K562 (cell line): ENCODE measurements around the gene OPCML. TPM values are rescaled to one million over a fixed set of nuclear protein-coding genes. Genes with fewer than 3 reads are reported as not detected.

Experiments
- ATAC-seq: fragments of 200-7000 bp; cut with Tn5 transposase; 3 replicates; pipeline ENCODE4 v1.9.1; 2020; ENCODE audit warnings: moderate library complexity
- BruUV-seq: library from RNA; stranded (reverse); fragments of 400-500 nt; replicated peaks from 2 replicates; lab custom pipeline; 2021; lab: Mats Ljungman, UMichigan
- CTCF ChIA-PET: fragments of 300-600 bp; formaldehyde crosslinking; extraction: SDS; loops from one replicate; lab custom pipeline; 2021; ENCODE audit warnings: low intra/inter-chr PET ratio; lab: Yijun Ruan, JAX
- POLR2A ChIA-PET: fragments of 300-600, 350-650 bp; sonication (Branson Sonifier 250); formaldehyde crosslinking; extraction: SDS; loops from one replicate; lab custom pipeline; 2021; ENCODE audit warnings: antibody characterized with exemption, inconsistent platforms; lab: Yijun Ruan, JAX
- DNase-seq, 4 experiments: peaks; one replicate each; pipeline versions ENCODE4 v3.0.0 to v3.0.0-alpha.2; 2011 to 2018; ENCODE audit warnings: low spot score in 3 of 4, mixed read lengths in 3 of 4; ENCODE audit errors: extremely low read depth in 1 of 4
- FAIRE-seq: peaks from 2 replicates; lab custom pipeline; 2011; peaks lifted over from hg19 to GRCh38; lab: Jason Lieb, UNC
- H2AFZ ChIP-seq: 2 replicates; pipeline ENCODE4 v1.6.0; 2011; ENCODE audit warnings: low read depth, low read length, control low read depth, inconsistent platforms
- H3K27ac ChIP-seq: fragments of 200-600 bp; 3 replicates; pipeline ENCODE4 v1.8.0; 2011; ENCODE audit warnings: low read depth, mild to moderate bottlenecking, control low read depth, inconsistent platforms, low read length, moderate library complexity, mixed read lengths; ENCODE audit errors: extremely low read depth
- H3K27me3 ChIP-seq, 2 experiments: fragments of 300-600 bp in 1 of 2; 2 replicates in 1 of 2; 3 replicates in 1 of 2; pipeline versions ENCODE4 v1.6.0 to v1.8.0; 2011; ENCODE audit warnings: inconsistent platforms in 2 of 2, low read length in 2 of 2, mild to moderate bottlenecking in 1 of 2, mixed read lengths in 1 of 2, moderate library complexity in 1 of 2; ENCODE audit not compliant: control insufficient read depth in 2 of 2, insufficient read depth in 2 of 2
- H3K36me3 ChIP-seq: fragments of 300-600 bp; 3 replicates; pipeline ENCODE4 v1.8.0; 2011; ENCODE audit warnings: mild to moderate bottlenecking, low read length, inconsistent platforms; ENCODE audit not compliant: control insufficient read depth, insufficient read depth
- H3K4me1 ChIP-seq, 2 experiments: fragments of 200-600 bp in 1 of 2; replicated peaks in 1 of 2; 2 replicates in 1 of 2; 3 replicates in 1 of 2; pipeline versions ENCODE4 v1.5.1 to v1.8.0; 2011; ENCODE audit warnings: inconsistent platforms in 2 of 2, low read length in 2 of 2, mild to moderate bottlenecking in 1 of 2, mixed read lengths in 1 of 2, moderate library complexity in 1 of 2; ENCODE audit not compliant: control insufficient read depth in 2 of 2, insufficient read depth in 2 of 2
- H3K4me2 ChIP-seq: 2 replicates; pipeline ENCODE4 v1.6.1; 2011; ENCODE audit warnings: low read length, control low read depth, inconsistent platforms, mixed read lengths; ENCODE audit not compliant: insufficient read depth
- H3K4me3 ChIP-seq: fragments of 200-600 bp; sonication (generic), shearing (Covaris generic); 2 replicates; pipeline ENCODE4 v1.5.1; 2016; ENCODE audit warnings: control low read depth, inconsistent platforms
- H3K79me2 ChIP-seq: fragments of 200-600 bp; 3 replicates; pipeline ENCODE4 v1.8.0; 2011; ENCODE audit warnings: low read length, inconsistent platforms; ENCODE audit not compliant: control insufficient read depth, insufficient read depth
- H3K9ac ChIP-seq, 2 experiments: 2 replicates each; pipeline versions ENCODE4 v1.6.0 to v1.6.1; 2011; ENCODE audit warnings: low read depth in 2 of 2, low read length in 2 of 2, control low read depth in 1 of 2, inconsistent platforms in 1 of 2, mild to moderate bottlenecking in 1 of 2, mixed read lengths in 1 of 2; ENCODE audit not compliant: insufficient read depth in 1 of 2
- H3K9me1 ChIP-seq: one replicate; pipeline ENCODE4 v1.6.0; 2011; ENCODE audit warnings: inconsistent platforms, mild to moderate bottlenecking, low read length, moderate library complexity; ENCODE audit not compliant: control insufficient read depth, insufficient read depth
- H3K9me3 ChIP-seq: replicated peaks from 2 replicates; pipeline ENCODE4 v1.5.1; 2011; ENCODE audit warnings: low read depth, low read length, inconsistent platforms; ENCODE audit not compliant: control insufficient read depth, insufficient read depth
- H4K20me1 ChIP-seq: replicated peaks from 2 replicates; pipeline ENCODE4 v1.6.1; 2011; ENCODE audit warnings: low read length, inconsistent platforms, mixed read lengths; ENCODE audit not compliant: control insufficient read depth, insufficient read depth
- BCL6 ChIP-seq: fragments of 250-450 bp; sonication (Bioruptor Pico); IDR thresholded peaks from 2 replicates; pipeline ENCODE4 v1.4.0; 2020
- GATA2 ChIP-seq: sonication (generic); formaldehyde crosslinking; IDR thresholded peaks from 2 replicates; pipeline ENCODE4 v1.4.0; 2020; ENCODE audit warnings: mild to moderate bottlenecking, missing genetic modification reagents
- HNRNPH1 ChIP-seq: fragments of 200-400 bp; formaldehyde crosslinking; optimal IDR thresholded peaks from 2 replicates; pipeline ENCODE3; 2017; ENCODE audit warnings: low read depth, mild to moderate bottlenecking, low read length, moderate library complexity
- KLF6 ChIP-seq: fragments of 250-450 bp; sonication (Bioruptor Pico); IDR thresholded peaks from 2 replicates; pipeline ENCODE4 v1.4.0; 2020; ENCODE audit warnings: mild to moderate bottlenecking, moderate library complexity, borderline replicate concordance
- PATZ1 ChIP-seq: fragments of 250-450 bp; sonication (Bioruptor Pico); IDR thresholded peaks from 2 replicates; pipeline ENCODE4 v1.5.0; 2020; ENCODE audit warnings: mild to moderate bottlenecking, borderline replicate concordance
- SMARCB1 ChIP-seq: IDR thresholded peaks from 2 replicates; pipeline ENCODE4 v1.6.1; 2011; ENCODE audit warnings: improper control_type of control experiment, low read depth; ENCODE audit not compliant: insufficient read length
- ZNF12 ChIP-seq: sonication (generic); formaldehyde crosslinking; IDR thresholded peaks from 2 replicates; pipeline ENCODE4 v1.4.0; 2020; ENCODE audit warnings: mild to moderate bottlenecking, missing genetic modification reagents
- ZNF175 ChIP-seq: fragments of 200-800 bp; sonication (Bioruptor generic); IDR thresholded peaks from 2 replicates; pipeline ENCODE4 v1.6.1; 2016; ENCODE audit warnings: low read depth, mild to moderate bottlenecking, missing genetic modification characterization, missing compliant biosample characterization
- ZNF23 ChIP-seq: fragments of 250-450 bp; sonication (Bioruptor Pico); IDR thresholded peaks from 2 replicates; pipeline ENCODE4 v1.4.0; 2020; ENCODE audit warnings: mild to moderate bottlenecking
- ZNF717 ChIP-seq: fragments of 250-450 bp; sonication (Bioruptor Pico); IDR thresholded peaks from 2 replicates; pipeline ENCODE4 v1.5.0; 2021
- WGBS: fragments of 100-300 bp; shearing (Covaris generic); methylation state at CpG from one replicate; pipeline ENCODE4 v1.1.6; 2016; ENCODE audit warnings: low coverage, mixed read lengths; ENCODE audit not compliant: insufficient coverage; ENCODE audit errors: missing lambda C conversion rate; 5-methylcytosine and 5-hydroxymethylcytosine counted together
- in situ Hi-C: fragments of 300-500 bp; cut with MboI; formaldehyde crosslinking; loops from 4 replicates; pipeline ENCODE4 v1.15.0; 2018; ENCODE audit warnings: inconsistent platforms, mixed read lengths
- intact Hi-C: fragments of 100-400 bp; cut with micrococcal nuclease; formaldehyde crosslinking; loops from 2 replicates; pipeline ENCODE4 v1.14.2; 2022
- polyA plus RNA-seq, 8 experiments: library from polyadenylated mRNA; depleted of rRNA in 4 of 8; stranded (reverse) in 5 of 8; unstranded in 3 of 8; fragments of >200 nt; fragmentation: Nextera tagmentation in 2 of 8; fragmentation: Illumina TruSeq in 1 of 8; extraction: Ambion mirVana in 2 of 8; extraction: Trizol in 1 of 8; gene quantifications; 2 replicates each; pipeline versions ENCODE4 v1.2.1 to v1.2.3, GENCODE V29; 2011 to 2014; ENCODE audit warnings: inconsistent platforms in 1 of 8, missing spikeins in 1 of 8
- total RNA-seq, 7 experiments: library from RNA; depleted of rRNA in 6 of 7; stranded (reverse); fragments of >200 nt in 6 of 7; fragmentation: Illumina TruSeq in 2 of 7; extraction: Trizol in 2 of 7; gene quantifications; 2 replicates each; pipeline versions ENCODE4 v1.2.1 to v1.2.3, GENCODE V29; 2011 to 2021; ENCODE audit warnings: low replicate concordance in 1 of 7
- TF ChIP-seq, protein P1 (sequence below): sonication (generic); formaldehyde crosslinking; IDR thresholded peaks from 2 replicates; pipeline ENCODE4 v1.8.0; 2022; ENCODE audit warnings: mild to moderate bottlenecking, missing genetic modification reagents, borderline replicate concordance
- TF ChIP-seq, protein P2 (sequence below): IDR thresholded peaks from 2 replicates; pipeline ENCODE4 v1.6.1; 2011; ENCODE audit not compliant: insufficient read length; ENCODE audit errors: extremely low read depth

The OPCML gene
- total and polyA plus RNA-seq, 9 of the 15 experiments (the other 6 are each of a cell fraction or from before 2014, with no cell fraction given), result not detected

DNA sequence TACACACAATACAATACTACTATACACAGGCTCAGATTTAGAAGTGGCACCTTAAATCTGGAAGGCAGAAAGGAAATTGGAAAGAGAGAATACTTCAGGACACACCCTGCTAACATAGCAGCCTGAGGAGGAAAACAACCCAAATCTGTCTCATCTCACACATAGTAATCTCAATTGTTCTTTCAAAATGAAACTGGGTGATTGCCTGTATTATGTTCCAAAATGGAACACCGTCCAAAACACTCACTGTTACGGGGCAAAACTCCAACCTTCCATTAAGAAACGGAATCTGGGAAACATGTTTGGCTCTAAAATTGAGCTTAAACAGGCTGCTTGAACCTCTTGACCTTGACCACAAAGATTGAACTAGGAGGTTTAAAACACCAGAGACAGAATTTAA lies 572.6 kb downstream of the OPCML start (continued):
- TF ChIP-seq PATZ1, result no peak
- no peak for TF ChIP-seq ZNF717 (CRISPR knock-in tag)
- no peak for TF ChIP-seq HNRNPH1
- TF ChIP-seq, all 486 proteins: peak for 0

DNA sequence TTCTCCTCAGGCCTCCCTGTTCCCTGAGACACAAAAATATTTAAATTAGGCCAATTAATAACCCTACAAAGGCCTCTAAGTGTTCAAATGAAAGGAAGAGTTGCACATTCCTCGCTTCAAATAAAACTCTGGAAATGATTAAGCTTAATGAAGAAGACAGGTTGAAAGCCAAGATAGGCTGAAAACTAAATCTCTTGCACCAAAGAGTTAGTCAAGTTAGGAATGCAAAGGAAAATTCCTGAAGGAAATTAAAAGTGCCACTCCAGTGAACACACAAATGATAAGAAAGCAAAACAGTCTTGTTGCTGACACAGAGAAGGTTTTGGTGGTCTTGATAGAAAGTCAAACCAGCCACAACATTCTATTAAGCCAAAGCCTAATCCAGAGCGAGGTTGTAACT lies 574.4 kb downstream of the OPCML start:
- in situ Hi-C loops (no loop called here), intact Hi-C loops (no loop called here)
- H3K9me3 ChIP-seq, result no peaks in the 10 kb centered on the region
- FAIRE-seq (no peak), ATAC-seq (no peak), DNase-seq (no peak)
- POLR2A ChIA-PET, result no interaction called here
- H2AFZ ChIP-seq, result no peak overlapping the region
- no peaks in the 10 kb centered on the region for H3K79me2 ChIP-seq
- no peak for TF ChIP-seq ZNF12 (CRISPR knock-in tag)
- TF ChIP-seq KLF6 (CRISPR knock-in tag), result no peak
- no peak for TF ChIP-seq BCL6 (CRISPR knock-in tag)
- TF ChIP-seq GATA2 (CRISPR knock-in tag), result no peak
- TF ChIP-seq ZNF175 (CRISPR knock-in tag), result no peak
- TF ChIP-seq, protein P1, sequence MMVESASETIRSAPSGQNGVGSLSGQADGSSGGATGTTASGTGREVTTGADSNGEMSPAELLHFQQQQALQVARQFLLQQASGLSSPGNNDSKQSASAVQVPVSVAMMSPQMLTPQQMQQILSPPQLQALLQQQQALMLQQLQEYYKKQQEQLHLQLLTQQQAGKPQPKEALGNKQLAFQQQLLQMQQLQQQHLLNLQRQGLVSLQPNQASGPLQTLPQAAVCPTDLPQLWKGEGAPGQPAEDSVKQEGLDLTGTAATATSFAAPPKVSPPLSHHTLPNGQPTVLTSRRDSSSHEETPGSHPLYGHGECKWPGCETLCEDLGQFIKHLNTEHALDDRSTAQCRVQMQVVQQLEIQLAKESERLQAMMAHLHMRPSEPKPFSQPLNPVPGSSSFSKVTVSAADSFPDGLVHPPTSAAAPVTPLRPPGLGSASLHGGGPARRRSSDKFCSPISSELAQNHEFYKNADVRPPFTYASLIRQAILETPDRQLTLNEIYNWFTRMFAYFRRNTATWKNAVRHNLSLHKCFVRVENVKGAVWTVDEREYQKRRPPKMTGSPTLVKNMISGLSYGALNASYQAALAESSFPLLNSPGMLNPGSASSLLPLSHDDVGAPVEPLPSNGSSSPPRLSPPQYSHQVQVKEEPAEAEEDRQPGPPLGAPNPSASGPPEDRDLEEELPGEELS (CRISPR knock-in tag), result no peak
- no peak for TF ChIP-seq ZNF23
- TF ChIP-seq, protein P2, sequence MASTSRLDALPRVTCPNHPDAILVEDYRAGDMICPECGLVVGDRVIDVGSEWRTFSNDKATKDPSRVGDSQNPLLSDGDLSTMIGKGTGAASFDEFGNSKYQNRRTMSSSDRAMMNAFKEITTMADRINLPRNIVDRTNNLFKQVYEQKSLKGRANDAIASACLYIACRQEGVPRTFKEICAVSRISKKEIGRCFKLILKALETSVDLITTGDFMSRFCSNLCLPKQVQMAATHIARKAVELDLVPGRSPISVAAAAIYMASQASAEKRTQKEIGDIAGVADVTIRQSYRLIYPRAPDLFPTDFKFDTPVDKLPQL, result no peak
- no peak for TF ChIP-seq SMARCB1
- no peaks in the 10 kb centered on the region for H3K27me3 ChIP-seq
- no peaks in the 10 kb centered on the region for H4K20me1 ChIP-seq
- WGBS, result 0% methylated on average over 2 of the region's 2 CpGs
- CTCF ChIA-PET, result no interaction called here
- H3K4me1 ChIP-seq, result no peaks in the 10 kb centered on the region
- H3K27ac ChIP-seq, result no peak overlapping the region
- H3K4me2 ChIP-seq, result no peak overlapping the region
- H3K9ac ChIP-seq, result no peak overlapping the region
- H3K36me3 ChIP-seq, result no peaks in the 10 kb centered on the region
- no peaks in the 10 kb centered on the region for H3K9me1 ChIP-seq
- H3K4me3 ChIP-seq, result no peak overlapping the region
- no TSS peak for BruUV-seq
